ENCODE measurements around the gene PDE4D.

Gene PDE4D

GRCh38 chr5:58933891-58934628, 959.5 kb downstream of the PDE4D start:
- DNase-seq (ENCODE audit: low read depth, low spot score), result no peak

GRCh38 chr5:58932057-58932612, 961.4 kb downstream of the PDE4D start:
- no peak for DNase-seq (ENCODE audit: low read depth, low spot score)

GRCh38 chr5:58930520-58930919, 963.0 kb downstream of the PDE4D start:
- no peak for DNase-seq (ENCODE audit: low read depth, low spot score)

GRCh38 chr5:58929726-58930125, 963.8 kb downstream of the PDE4D start:
- no peak for DNase-seq (ENCODE audit: low read depth, low spot score)

GRCh38 chr5:58927938-58928337, 965.6 kb downstream of the PDE4D start:
- DNase-seq (ENCODE audit: low read depth, low spot score), result no peak

- DNase-seq (ENCODE audit: low read depth, low spot score), result no peak
These were observed 966.3 kb downstream of the PDE4D start for GRCh38 chr5:58927181-58927580.

GRCh38 chr5:58926541-58926935, 967.0 kb downstream of the PDE4D start:
- no peak for DNase-seq (ENCODE audit: low read depth, low spot score)

- DNase-seq (ENCODE audit: low read depth, low spot score), result peak; percentile 45
These were observed 967.6 kb downstream of the PDE4D start for GRCh38 chr5:58925627-58926540.

- DNase-seq (ENCODE audit: low read depth, low spot score), result no peak
These were observed 969.2 kb downstream of the PDE4D start for GRCh38 chr5:58924306-58924705.

GRCh38 chr5:58923355-58923754, 970.2 kb downstream of the PDE4D start:
- no peak for DNase-seq (ENCODE audit: low read depth, low spot score)

- DNase-seq (ENCODE audit: low read depth, low spot score), result no peak
These were observed 970.9 kb downstream of the PDE4D start for GRCh38 chr5:58922461-58923171.

GRCh38 chr5:58921159-58921558, 972.4 kb downstream of the PDE4D start:
- DNase-seq (ENCODE audit: low read depth, low spot score), result no peak

GRCh38 chr5:58919833-58920232, 973.7 kb downstream of the PDE4D start:
- DNase-seq (ENCODE audit: low read depth, low spot score), result no peak
